Activated naive CD4-positive, alpha-beta T cell treated with anti-CD3 and anti-CD28 coated beads, Interleukin-2, amount 50 U/mL, for 72 hours (primary cell): ENCODE results near the gene ZNF136. TPM values are rescaled to one million over a fixed set of nuclear protein-coding genes. Genes with fewer than 3 reads are reported as not detected.

ENCODE experiments used
- ATAC-seq, 2 donors: fragments of 150-1000 bp; cut with Tn5 transposase; 2 replicates each; pipeline ENCODE4 v1.10.0; 2021; ENCODE audit warnings: mild to moderate bottlenecking in 2 of 2, moderate library complexity in 2 of 2
- DNase-seq, 2 donors: peaks; one replicate each; pipeline ENCODE4 v3.0.0; 2021 to 2022; ENCODE audit warnings: low spot score in 2 of 2
- H3K27ac Mint-ChIP-seq, 2 donors: one replicate each; pipeline ENCODE4 v1.8.0; 2022; ENCODE audit warnings: mild to moderate bottlenecking in 2 of 2, mixed read lengths in 2 of 2
- H3K36me3 Mint-ChIP-seq, 2 donors: one replicate each; pipeline ENCODE4 v1.8.0; 2022; ENCODE audit warnings: mixed read lengths in 2 of 2
- H3K9me3 Mint-ChIP-seq, 2 donors: one replicate each; pipeline ENCODE4 v1.8.0; 2022; ENCODE audit warnings: mixed read lengths in 2 of 2
- total RNA-seq, 2 donors: library from RNA; stranded (reverse); gene quantifications; one replicate each; pipeline ENCODE4 v1.2.3, GENCODE V29; 2022

ZNF136 gene
- total RNA-seq, 2 donors from 2014 or later: 10.8 to 12.5 TPM

DNA sequence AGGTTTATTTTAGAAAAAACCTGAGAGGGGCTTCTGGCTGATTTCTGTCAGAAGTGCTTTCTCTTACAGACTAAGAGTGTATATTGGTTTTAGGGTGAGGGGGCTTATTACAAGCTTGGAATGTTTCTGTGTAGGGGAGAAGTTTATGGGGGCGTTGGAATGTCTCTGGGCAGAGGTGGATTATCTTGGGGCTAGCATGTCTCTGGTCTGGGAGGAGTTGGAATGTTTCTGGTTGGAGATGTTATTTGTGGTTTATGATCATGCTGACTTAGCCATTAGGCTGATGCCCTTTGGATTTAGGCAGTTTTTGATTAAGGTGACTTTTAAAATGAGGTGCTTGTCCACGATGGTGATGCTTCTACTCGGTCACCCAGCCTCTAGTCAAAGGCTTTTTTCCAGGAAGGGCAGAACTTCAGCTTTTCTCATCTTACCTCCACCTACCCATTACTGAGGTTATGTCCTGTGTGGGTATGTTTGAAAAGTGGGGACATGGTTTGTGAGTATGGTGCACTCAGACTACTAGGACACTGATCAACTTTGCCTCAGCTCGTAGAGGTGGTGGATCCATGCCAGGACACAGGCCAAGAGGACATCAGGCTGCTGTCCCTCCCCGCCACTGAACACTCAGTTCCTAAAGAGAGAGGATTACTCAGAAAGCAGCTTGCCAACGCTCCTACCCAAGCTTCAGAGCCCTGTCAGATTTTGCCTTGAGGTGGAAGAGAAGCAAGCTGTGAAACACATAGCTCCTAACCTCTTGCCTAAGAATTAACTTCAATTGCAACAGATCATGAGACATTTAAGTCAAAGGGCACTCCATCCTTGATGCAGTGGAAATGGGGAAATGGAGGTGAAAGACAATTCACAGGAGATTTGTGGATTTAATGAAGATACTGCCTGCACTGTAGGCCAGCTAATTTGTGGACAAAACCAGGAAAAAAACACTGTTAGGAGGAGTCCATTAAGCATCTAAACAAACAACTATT, 68.1 kb downstream of the ZNF136 start:
- ATAC-seq (no peak), DNase-seq (no peak)
- H3K36me3 Mint-ChIP-seq: peaks cover 38 to 62% of the 10 kb centered on the region in 2 donors
- no peak overlapping the region for H3K27ac Mint-ChIP-seq
- peaks cover 0 to 33% of the 10 kb centered on the region in 2 donors for H3K9me3 Mint-ChIP-seq

DNA sequence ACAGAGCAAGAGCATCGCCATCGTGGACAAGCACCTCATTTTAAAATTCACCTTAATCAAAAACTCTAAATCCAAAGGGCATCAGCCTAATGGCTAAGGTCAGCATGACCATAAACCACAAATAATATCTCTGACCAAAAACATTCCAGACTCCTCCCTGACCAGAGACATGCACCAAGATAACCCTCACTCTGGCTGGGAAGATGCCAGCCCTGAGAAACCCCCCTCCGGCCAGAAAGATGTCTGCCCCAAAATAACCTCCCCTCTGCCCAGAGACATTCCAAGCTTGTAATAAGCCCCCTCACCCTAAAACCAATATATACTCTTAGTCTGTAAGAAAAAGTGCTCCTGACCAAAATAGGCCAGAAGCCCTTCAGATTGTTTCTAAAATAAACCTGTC, 70.1 kb downstream of the ZNF136 start:
- no peak overlapping the region for H3K27ac Mint-ChIP-seq
- peaks cover 0 to 33% of the 10 kb centered on the region in 2 donors for H3K9me3 Mint-ChIP-seq
- ATAC-seq (no peak), DNase-seq (no peak)
- peaks cover 41 to 71% of the 10 kb centered on the region in 2 donors for H3K36me3 Mint-ChIP-seq

DNA sequence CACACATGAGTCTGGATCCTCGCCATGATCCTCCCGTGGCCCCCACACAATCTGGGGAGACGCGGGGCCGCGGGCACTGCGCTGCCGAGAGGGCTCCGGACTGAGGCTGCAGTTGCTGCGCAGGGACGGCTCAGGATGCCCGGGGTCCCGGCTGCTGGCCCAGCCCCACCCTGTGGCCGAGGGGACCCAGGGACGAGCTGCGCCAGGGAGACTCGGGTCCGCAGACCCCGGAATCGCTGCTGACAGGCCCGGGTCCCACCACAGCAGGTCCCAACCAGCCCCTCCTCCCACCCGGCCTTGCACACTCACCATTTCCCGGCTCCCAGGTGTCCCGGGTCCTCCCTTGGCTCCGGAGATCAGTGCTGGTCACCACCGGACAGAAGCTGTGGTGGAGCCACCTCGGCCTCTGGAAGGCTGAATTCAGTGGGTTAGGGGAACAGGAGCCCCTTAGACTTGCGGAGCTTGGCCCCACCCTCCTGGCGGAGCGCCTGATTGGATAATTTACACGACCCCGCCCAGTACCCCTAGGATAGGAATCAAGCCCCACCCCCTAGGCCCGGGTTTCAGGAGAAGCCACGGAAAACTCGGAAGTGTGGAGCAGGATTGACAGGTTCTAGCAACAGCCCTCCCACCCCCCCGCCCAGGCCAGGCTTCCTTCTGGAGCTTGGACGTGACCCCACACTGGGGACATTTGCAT, 74.4 kb downstream of the ZNF136 start:
- Mint-ChIP-seq H3K36me3 (peaks cover 30 to 50% of the 10 kb centered on the region in 2 donors), H3K27ac (no peak overlapping the region), H3K9me3 (peaks cover 7 to 23% of the 10 kb centered on the region in 2 donors)
- ATAC-seq: no peak
- no peak for DNase-seq

Other genes with a start within 250 kb of the ZNF136 start
- gene ZNF700, start 238.0 kb upstream of the ZNF136 start, total RNA-seq: 10 to 100 TPM; 17.6 to 18.7 TPM
- 1 to 10 TPM in 1 of 2 donors, under 1 TPM in 1; 0.82 to 1.0 TPM for gene ZNF763, start 198.1 kb upstream of the ZNF136 start, total RNA-seq
- 1 to 10 TPM; 1.4 to 1.8 TPM for gene ZNF433, start 127.4 kb upstream of the ZNF136 start, total RNA-seq
- 1 to 10 TPM in 1 of 2 donors, under 1 TPM in 1; 0.59 to 1.3 TPM for gene ZNF878, start 110.1 kb upstream of the ZNF136 start, total RNA-seq
- gene ZNF844, start 98.4 kb upstream of the ZNF136 start, total RNA-seq: 1 to 10 TPM; 1.6 to 8.3 TPM
- 1 to 10 TPM; 1.6 to 5.1 TPM for gene ZNF20, start 22.7 kb upstream of the ZNF136 start, total RNA-seq
- 1 to 10 TPM; 4.7 to 5.4 TPM for gene ZNF625, start 6.4 kb upstream of the ZNF136 start, total RNA-seq
- 10 to 100 TPM in 1 of 2 donors, 1 to 10 TPM in 1; 6.6 to 15.5 TPM for gene ZNF44, start 131.8 kb downstream of the ZNF136 start, total RNA-seq
- gene ZNF563, start 170.5 kb downstream of the ZNF136 start, total RNA-seq: 10 to 100 TPM in 1 of 2 donors, 1 to 10 TPM in 1; 4.8 to 10.8 TPM
- 1 to 10 TPM in 1 of 2 donors, under 1 TPM in 1; 0.47 to 5.2 TPM for gene ZNF442, start 202.6 kb downstream of the ZNF136 start, total RNA-seq
- 1 to 10 TPM; 3.6 to 6.2 TPM for gene ZNF799, start 238.2 kb downstream of the ZNF136 start, total RNA-seq